PC-9 (cell line): ENCODE results near the gene EFCAB9. TPM values are rescaled to one million over a fixed set of nuclear protein-coding genes. Genes with fewer than 3 reads are reported as not detected.

Experiments
- BruUV-seq: library from RNA; stranded (reverse); fragments of 400-500 nt; replicated peaks from 2 replicates; lab custom pipeline; 2021; lab: Mats Ljungman, UMichigan
- CTCF ChIA-PET: fragments of 300-600 bp; sonication (Branson Sonifier 250); formaldehyde crosslinking; loops from one replicate; lab custom pipeline; 2022; ENCODE audit warnings: antibody characterized with exemption; lab: Charles Lee
- POLR2A ChIA-PET: fragments of 300-600 bp; sonication (Branson Sonifier 250); formaldehyde crosslinking; loops from one replicate; lab custom pipeline; 2022; ENCODE audit warnings: antibody characterized with exemption; ENCODE audit not compliant: unreplicated experiment; lab: Charles Lee
- DNase-seq, 2 experiments: peaks; one replicate each; pipeline versions ENCODE4 v3.0.0 to v3.0.0-alpha.2; 2015 to 2022; ENCODE audit warnings: mixed read lengths in 1 of 2
- H2AFZ ChIP-seq: fragments of 200-600 bp; sonication (generic); 2 replicates; pipeline ENCODE4 v1.8.1; 2017; ENCODE audit warnings: antibody characterized with exemption
- H3F3A ChIP-seq: fragments of 200-600 bp; sonication (generic); 2 replicates; pipeline ENCODE4 v1.8.1; 2017; ENCODE audit warnings: antibody characterized with exemption, mild to moderate bottlenecking, low read depth; ENCODE audit not compliant: insufficient read depth
- H3K27ac ChIP-seq: fragments of 200-600 bp; sonication (generic); 2 replicates; pipeline ENCODE4 v1.6.1; 2016; ENCODE audit warnings: mixed run types
- H3K27me3 ChIP-seq: fragments of 200-600 bp; sonication (generic); 2 replicates; pipeline ENCODE4 v1.6.1; 2016; ENCODE audit warnings: low read depth, mixed run types; ENCODE audit not compliant: insufficient read depth
- H3K36me3 ChIP-seq: fragments of 200-600 bp; sonication (generic); 2 replicates; pipeline ENCODE4 v1.6.1; 2016; ENCODE audit warnings: low read depth, mixed run types
- H3K4me1 ChIP-seq: fragments of 200-600 bp; sonication (generic); replicated peaks from 2 replicates; pipeline ENCODE4 v1.6.1; 2016; ENCODE audit warnings: mixed run types; ENCODE audit not compliant: insufficient read depth
- H3K4me2 ChIP-seq: fragments of 200-600 bp; sonication (generic); 2 replicates; pipeline ENCODE4 v1.6.1; 2017; ENCODE audit warnings: mixed run types
- H3K4me3 ChIP-seq: fragments of 200-600 bp; sonication (generic); 2 replicates; pipeline ENCODE4 v1.6.1; 2016; ENCODE audit warnings: mixed run types
- H3K79me2 ChIP-seq: fragments of 200-600 bp; sonication (generic); 2 replicates; pipeline ENCODE4 v1.6.1; 2017; ENCODE audit warnings: low read depth, mixed run types
- H3K9me2 ChIP-seq: fragments of 200-600 bp; sonication (generic); 2 replicates; pipeline ENCODE4 v1.8.1; 2017; ENCODE audit warnings: mild to moderate bottlenecking; ENCODE audit not compliant: insufficient read depth
- H3K9me3 ChIP-seq: fragments of 200-600 bp; sonication (generic); 2 replicates; pipeline ENCODE4 v1.8.1; 2016; ENCODE audit warnings: low read depth; ENCODE audit not compliant: insufficient read depth
- H4K20me1 ChIP-seq: fragments of 200-600 bp; sonication (generic); 2 replicates; pipeline ENCODE4 v1.8.1; 2017; ENCODE audit not compliant: insufficient read depth
- CTCF ChIP-seq: fragments of 200-600 bp; sonication (generic); conservative IDR thresholded peaks from 2 replicates; pipeline ENCODE4 v1.6.1; 2017; ENCODE audit warnings: mixed run types, antibody characterized with exemption, mild to moderate bottlenecking, moderate library complexity
- EZH2 ChIP-seq: fragments of 200-600 bp; sonication (generic); IDR thresholded peaks from 2 replicates; pipeline ENCODE4 v1.8.0; 2017; ENCODE audit warnings: antibody characterized with exemption, low read depth
- intact Hi-C: fragments of 100-400 bp; cut with micrococcal nuclease; formaldehyde crosslinking; loops from one replicate; pipeline ENCODE4 v1.10.0; 2022; ENCODE audit not compliant: unreplicated experiment
- total RNA-seq: library from RNA; stranded (reverse); gene quantifications from 2 replicates; pipeline ENCODE4 v1.2.3, GENCODE V29; 2021

EFCAB9 gene
- total RNA-seq, 1 experiment from 2014 or later: not detected

- POLR2A ChIA-PET: no interaction called here
- CTCF ChIA-PET: no interaction called here
- no TSS peak for BruUV-seq
- H3F3A ChIP-seq: no peaks in the 10 kb centered on the region; the same call in 1 of the 2 replicates
- H2AFZ ChIP-seq: no peak overlapping the region
- no peaks in the 10 kb centered on the region for H3K27me3 ChIP-seq
- TF ChIP-seq CTCF (no peak), EZH2 (no peak)
- no peaks in the 10 kb centered on the region for H4K20me1 ChIP-seq
- no peaks in the 10 kb centered on the region for H3K9me3 ChIP-seq
- no peak overlapping the region for H3K4me2 ChIP-seq
- H3K27ac ChIP-seq: no peak overlapping the region
- DNase-seq: no peak
- no peaks in the 10 kb centered on the region for H3K9me2 ChIP-seq
- H3K36me3 ChIP-seq: no peaks in the 10 kb centered on the region
- intact Hi-C loops: no loop called here
- no peaks in the 10 kb centered on the region for H3K79me2 ChIP-seq
- H3K4me3 ChIP-seq: no peak overlapping the region
- H3K4me1 ChIP-seq: no peaks in the 10 kb centered on the region
Observed at GRCh38 chr5:172167895-172168294, 26.1 kb upstream of the EFCAB9 start.

- no peak overlapping the region for H3K4me2 ChIP-seq
- H3F3A ChIP-seq: no peaks in the 10 kb centered on the region; the same call in 1 of the 2 replicates
- H3K9me2 ChIP-seq: no peaks in the 10 kb centered on the region
- TF ChIP-seq CTCF: no peak
- no peak for TF ChIP-seq EZH2
- no peaks in the 10 kb centered on the region for H3K4me1 ChIP-seq
- H3K27ac ChIP-seq: no peak overlapping the region
- no peak for DNase-seq
- POLR2A ChIA-PET: no interaction called here
- no peaks in the 10 kb centered on the region for H3K27me3 ChIP-seq
- H3K36me3 ChIP-seq: no peaks in the 10 kb centered on the region
- no peaks in the 10 kb centered on the region for H3K9me3 ChIP-seq
- intact Hi-C loops: no loop called here
- CTCF ChIA-PET: no interaction called here
- no peaks in the 10 kb centered on the region for H3K79me2 ChIP-seq
- H3K4me3 ChIP-seq: no peak overlapping the region
- no TSS peak for BruUV-seq
- no peak overlapping the region for H2AFZ ChIP-seq
- no peaks in the 10 kb centered on the region for H4K20me1 ChIP-seq
Observed at GRCh38 chr5:172168311-172168710, 25.7 kb upstream of the EFCAB9 start.

- no TSS peak for BruUV-seq
- Histone ChIP-seq H3K4me1 (no peaks in the 10 kb centered on the region), H3K4me2 (no peak overlapping the region), H3F3A (no peaks in the 10 kb centered on the region; the same call in 1 of the 2 replicates), H3K4me3 (no peak overlapping the region), H3K9me2 (no peaks in the 10 kb centered on the region), H3K9me3 (no peaks in the 10 kb centered on the region), H3K27ac (no peak overlapping the region), H4K20me1 (no peaks in the 10 kb centered on the region), H2AFZ (no peak overlapping the region), H3K79me2 (no peaks in the 10 kb centered on the region), H3K27me3 (no peaks in the 10 kb centered on the region), H3K36me3 (no peaks in the 10 kb centered on the region)
- DNase-seq: no peak
- CTCF ChIA-PET: no interaction called here
- intact Hi-C loops: no loop called here
- TF ChIP-seq CTCF: no peak
- no peak for TF ChIP-seq EZH2
- POLR2A ChIA-PET: no interaction called here
Observed at GRCh38 chr5:172169216-172169615, 24.8 kb upstream of the EFCAB9 start.
